Measurements from ENCODE around the gene TBC1D24. TPM values are rescaled to one million over a fixed set of nuclear protein-coding genes. Genes with fewer than 3 reads are reported as not detected.

Gene TBC1D24
- total and polyA plus RNA-seq, 2 experiments from 2014 or later = 10.2 to 23.6 TPM

DNA sequence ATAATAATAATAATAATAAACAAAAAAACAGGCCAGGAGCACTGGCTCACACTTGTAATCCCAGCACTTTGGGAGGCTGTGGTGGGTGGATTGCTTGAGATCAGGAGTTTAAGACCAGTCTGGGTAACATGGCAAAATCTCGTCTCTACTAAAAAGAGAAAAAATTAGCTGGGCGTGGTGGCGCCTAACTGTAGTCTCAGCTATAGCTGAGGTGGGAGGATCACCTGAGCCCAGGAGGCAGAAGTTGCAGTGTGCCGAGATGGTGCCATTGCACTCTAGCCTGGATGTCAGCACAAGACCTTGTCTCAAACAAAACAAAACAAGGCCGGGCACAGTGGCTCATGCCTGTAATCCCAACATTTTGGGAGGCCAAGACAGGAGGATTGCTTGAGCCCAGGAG is 20.1 kb downstream of the TBC1D24 start:
- TF ChIP-seq, protein P1, sequence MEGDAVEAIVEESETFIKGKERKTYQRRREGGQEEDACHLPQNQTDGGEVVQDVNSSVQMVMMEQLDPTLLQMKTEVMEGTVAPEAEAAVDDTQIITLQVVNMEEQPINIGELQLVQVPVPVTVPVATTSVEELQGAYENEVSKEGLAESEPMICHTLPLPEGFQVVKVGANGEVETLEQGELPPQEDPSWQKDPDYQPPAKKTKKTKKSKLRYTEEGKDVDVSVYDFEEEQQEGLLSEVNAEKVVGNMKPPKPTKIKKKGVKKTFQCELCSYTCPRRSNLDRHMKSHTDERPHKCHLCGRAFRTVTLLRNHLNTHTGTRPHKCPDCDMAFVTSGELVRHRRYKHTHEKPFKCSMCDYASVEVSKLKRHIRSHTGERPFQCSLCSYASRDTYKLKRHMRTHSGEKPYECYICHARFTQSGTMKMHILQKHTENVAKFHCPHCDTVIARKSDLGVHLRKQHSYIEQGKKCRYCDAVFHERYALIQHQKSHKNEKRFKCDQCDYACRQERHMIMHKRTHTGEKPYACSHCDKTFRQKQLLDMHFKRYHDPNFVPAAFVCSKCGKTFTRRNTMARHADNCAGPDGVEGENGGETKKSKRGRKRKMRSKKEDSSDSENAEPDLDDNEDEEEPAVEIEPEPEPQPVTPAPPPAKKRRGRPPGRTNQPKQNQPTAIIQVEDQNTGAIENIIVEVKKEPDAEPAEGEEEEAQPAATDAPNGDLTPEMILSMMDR (IDR thresholded peaks at IDR 0.05; ENCODE audit: low read depth, low read length) = no peak
- H3K4me3 ChIP-seq = no peak overlapping the region
- no peaks in the 10 kb centered on the region for H3K4me1 ChIP-seq (ENCODE audit: low read depth)
- H3K27ac ChIP-seq = no peak overlapping the region
- no peaks in the 10 kb centered on the region for H3K27me3 ChIP-seq
- H3K9me3 ChIP-seq (ENCODE audit: low read depth) = no peaks in the 10 kb centered on the region
- DNase-seq (ENCODE audit: low read depth in 1 of 2, low spot score in 1 of 2) = no peak
- H3K36me3 ChIP-seq = peaks cover 6% of the 10 kb centered on the region

DNA sequence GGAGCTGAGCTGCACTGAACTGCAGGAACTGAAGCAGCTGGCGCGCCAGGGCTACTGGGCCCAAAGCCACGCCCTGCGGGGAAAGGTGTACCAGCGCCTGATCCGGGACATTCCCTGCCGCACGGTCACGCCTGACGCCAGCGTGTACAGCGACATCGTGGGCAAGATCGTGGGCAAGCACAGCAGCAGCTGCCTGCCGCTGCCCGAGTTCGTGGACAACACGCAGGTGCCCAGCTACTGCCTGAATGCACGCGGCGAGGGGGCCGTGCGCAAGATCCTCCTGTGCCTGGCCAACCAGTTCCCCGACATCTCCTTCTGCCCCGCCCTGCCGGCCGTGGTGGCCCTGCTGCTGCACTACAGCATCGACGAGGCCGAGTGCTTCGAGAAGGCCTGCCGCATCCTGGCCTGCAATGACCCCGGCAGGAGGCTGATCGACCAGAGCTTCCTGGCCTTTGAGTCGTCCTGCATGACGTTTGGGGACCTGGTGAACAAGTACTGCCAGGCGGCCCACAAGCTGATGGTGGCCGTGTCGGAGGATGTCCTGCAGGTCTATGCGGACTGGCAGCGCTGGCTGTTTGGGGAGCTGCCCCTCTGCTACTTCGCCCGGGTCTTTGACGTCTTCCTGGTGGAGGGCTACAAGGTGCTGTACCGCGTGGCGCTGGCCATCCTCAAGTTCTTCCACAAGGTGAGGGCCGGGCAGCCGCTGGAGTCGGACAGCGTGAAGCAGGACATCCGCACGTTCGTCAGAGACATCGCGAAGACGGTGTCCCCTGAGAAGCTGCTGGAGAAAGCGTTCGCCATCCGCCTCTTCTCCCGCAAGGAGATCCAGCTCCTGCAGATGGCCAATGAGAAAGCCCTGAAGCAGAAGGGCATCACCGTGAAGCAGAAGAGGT is 21.5 kb downstream of the TBC1D24 start:
- Histone ChIP-seq H3K27ac (no peak overlapping the region), H3K4me3 (no peak overlapping the region), H3K9me3 (ENCODE audit: low read depth) (no peaks in the 10 kb centered on the region), H3K4me1 (ENCODE audit: low read depth) (no peaks in the 10 kb centered on the region), H3K27me3 (no peaks in the 10 kb centered on the region), H3K36me3 (peaks cover 6% of the 10 kb centered on the region)
- TF ChIP-seq, protein P1 (IDR thresholded peaks at IDR 0.05; ENCODE audit: low read depth, low read length) = no peak
- no peak for DNase-seq (ENCODE audit: low read depth in 1 of 2, low spot score in 1 of 2)

DNA sequence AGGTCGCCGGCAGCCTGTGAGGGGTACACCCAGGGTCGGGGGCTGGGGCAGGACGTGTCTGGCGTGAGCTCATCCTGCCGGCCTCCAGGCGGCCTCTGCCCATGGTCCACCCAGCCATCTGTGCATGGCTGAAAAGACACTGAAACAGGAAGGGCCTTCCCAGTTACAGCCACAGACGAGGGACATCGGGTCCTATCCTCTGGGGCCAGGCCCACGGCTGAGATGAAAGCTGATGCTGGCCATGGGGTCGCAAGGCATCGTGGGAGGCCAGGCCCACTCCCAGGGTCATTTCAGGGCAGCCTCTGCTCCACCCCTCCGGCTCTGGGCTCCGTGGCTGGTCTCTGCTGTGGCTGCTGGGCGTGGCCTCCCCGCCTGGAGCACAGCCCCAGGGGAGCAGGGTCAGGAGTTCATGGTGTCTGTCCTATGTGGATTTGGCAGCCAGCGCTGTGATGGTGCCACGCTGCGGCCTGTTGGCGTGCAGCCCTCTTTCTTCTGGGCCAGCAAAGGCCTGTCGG is 22.2 kb downstream of the TBC1D24 start:
- peak in 1 of 2 donors; percentile 64 for DNase-seq (ENCODE audit: low read depth in 1 of 2, low spot score in 1 of 2)
- no peak overlapping the region for H3K27ac ChIP-seq
- H3K4me1 ChIP-seq (ENCODE audit: low read depth) = peaks cover 4% of the 10 kb centered on the region
- no peak overlapping the region for H3K4me3 ChIP-seq
- peaks cover 6% of the 10 kb centered on the region for H3K36me3 ChIP-seq
- H3K9me3 ChIP-seq (ENCODE audit: low read depth) = no peaks in the 10 kb centered on the region
- H3K27me3 ChIP-seq = no peaks in the 10 kb centered on the region
- TF ChIP-seq, protein P1 (IDR thresholded peaks at IDR 0.05; ENCODE audit: low read depth, low read length) = no peak

DNA sequence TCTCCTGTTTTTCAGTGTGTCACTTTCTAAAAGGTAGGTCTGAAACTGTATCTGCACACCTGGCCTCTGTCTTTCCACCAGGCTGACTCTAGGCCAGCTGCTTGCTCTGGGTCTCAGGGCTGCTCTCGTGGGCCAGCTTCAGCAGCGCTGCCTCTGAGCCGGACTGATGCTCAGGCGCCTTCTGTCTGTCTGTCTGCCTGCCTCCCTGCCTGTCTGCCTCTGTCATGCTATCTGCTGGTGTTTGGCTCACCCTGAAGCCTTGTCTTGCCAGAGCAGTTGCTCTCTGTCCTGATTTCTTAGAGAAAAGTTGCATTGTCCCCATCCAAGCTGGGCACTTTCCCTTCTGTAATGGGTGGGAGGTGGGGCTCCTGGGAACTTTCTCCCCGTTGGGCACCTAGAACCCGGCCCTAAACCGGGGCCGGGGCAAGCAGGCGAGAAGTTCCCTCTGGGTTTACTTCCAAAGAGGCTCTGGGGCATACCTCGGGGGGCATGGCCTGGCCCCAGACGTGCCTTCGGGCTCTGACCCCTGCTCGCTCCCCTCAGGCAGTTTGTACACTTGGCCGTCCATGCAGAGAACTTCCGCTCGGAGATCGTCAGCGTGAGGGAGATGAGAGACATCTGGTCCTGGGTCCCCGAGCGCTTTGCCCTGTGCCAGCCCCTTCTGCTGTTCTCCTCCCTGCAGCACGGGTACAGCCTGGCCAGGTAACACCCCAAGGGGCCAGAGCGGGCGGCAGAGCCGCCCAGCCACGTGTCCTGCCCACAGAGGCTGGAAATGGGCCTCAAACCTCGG is 23.0 kb downstream of the TBC1D24 start:
- H3K9me3 ChIP-seq (ENCODE audit: low read depth) = no peaks in the 10 kb centered on the region
- peaks cover 6% of the 10 kb centered on the region for H3K36me3 ChIP-seq
- H3K4me1 ChIP-seq (ENCODE audit: low read depth) = peaks cover 6% of the 10 kb centered on the region

More for the DNA sequence above, 23.0 kb downstream of the TBC1D24 start:
- H3K4me3 ChIP-seq = no peak overlapping the region
- TF ChIP-seq, protein P1 (IDR thresholded peaks at IDR 0.05; ENCODE audit: low read depth, low read length) = no peak
- no peaks in the 10 kb centered on the region for H3K27me3 ChIP-seq
- DNase-seq (ENCODE audit: low read depth in 1 of 2, low spot score in 1 of 2) = no peak
- no peak overlapping the region for H3K27ac ChIP-seq
